Stimulated activated CD8-positive, alpha-beta memory T cell treated with anti-CD3 and anti-CD28 coated beads, Interleukin-4, amount 100 ng/mL, for 24 hours (primary cell): ENCODE measurements around the gene RNF10.
"Not testable (repeated sequence)": the region's sequence is repeated elsewhere in the genome, so short reads cannot be mapped to it uniquely, and the experiment has no call there.

Experiments
- DNase-seq: peaks from one replicate; pipeline ENCODE4 v3.0.0-alpha.2; 2020; ENCODE audit warnings: low read depth

Gene RNF10

DNA sequence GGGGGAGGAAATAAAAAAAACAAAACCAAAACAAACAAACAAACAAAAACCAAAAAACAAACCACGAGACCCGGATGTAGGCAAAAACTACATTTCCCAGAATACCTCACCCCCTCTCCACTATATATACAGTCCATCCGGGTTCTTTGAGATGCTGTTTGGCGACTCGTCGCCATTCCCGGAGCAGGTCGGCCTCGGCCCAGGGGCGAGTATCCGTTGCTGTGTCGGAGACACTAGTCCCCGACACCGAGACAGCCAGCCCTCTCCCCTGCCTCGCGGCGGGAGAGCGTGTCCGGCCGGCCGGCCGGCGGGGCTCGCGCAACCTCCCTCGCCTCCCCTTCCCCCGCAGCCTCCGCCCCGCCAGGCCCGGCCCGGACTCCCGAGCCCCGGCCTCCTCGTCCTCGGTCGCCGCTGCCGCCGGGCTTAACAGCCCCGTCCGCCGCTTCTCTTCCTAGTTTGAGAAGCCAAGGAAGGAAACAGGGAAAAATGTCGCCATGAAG, at the start of gene RNF10:
Gene RNF10 (plus strand): TSS at position 154 of the 500 bp plus-strand sequence. CDS start 456 bp downstream, outside the sequence.
- peak; percentile 44 for DNase-seq

DNA sequence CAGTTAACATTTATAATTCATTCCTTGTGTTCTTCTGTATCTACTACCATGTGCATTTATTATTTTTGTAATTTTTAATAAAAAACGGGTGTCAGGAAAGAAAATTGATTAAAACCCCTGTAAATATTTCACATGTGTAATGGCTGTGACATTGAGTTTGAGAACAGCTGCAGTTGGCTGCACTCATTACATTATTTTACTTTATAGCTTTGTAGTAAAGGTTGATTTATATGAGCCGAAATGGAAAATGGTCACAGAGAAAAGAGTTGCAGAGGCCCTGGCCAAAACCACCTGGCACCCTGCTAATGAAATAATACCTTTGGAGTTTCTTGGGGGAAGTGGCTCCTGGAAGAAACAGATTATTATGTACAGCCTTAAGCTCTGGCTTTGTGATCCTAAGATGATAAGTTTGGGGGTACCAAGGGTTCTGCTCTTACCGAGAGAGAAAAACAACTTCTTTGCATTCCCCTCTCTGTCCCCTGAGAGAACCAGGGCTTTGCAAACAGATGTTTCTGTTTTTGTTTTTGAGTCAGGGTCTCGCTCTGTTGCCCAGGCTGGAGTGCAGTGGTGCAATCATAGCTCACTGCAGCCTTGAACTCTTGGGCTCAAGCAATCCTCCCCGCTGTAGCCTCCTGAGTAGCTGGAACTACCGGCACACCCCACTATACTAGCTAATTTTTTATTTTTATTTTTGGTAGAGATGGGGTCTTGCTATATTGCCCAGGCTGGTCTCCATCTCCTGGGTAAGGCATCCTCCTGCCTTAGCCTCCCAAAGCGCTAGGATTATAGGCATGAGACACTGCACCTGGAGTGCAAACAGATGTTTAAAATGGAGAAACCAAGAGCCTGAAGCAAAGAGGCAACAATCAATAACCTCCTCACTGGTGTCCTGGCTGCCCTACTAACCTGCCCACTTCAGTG, 47.9 kb upstream of the RNF10 start:
- DNase-seq: no peak

DNA sequence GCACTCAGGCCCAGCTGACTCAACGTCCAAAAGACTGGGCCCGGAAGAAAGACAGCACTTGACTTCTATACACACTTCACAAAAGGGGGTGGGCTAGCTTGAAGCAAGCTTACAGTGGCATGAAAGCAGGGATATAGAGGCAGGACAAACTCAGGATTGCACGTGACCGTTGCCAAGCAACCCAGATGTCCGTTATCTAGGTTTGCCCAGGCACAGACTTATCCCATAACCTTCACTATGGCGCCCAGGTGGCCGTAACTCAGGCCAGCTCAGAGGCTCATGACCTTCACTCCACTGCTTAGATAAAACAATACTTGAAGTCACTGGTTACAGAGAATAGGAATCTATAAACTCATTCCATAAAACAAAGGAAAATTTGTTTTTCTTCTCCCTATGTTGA, 46.6 kb upstream of the RNF10 start:
- not testable (repeated sequence) for DNase-seq

DNA sequence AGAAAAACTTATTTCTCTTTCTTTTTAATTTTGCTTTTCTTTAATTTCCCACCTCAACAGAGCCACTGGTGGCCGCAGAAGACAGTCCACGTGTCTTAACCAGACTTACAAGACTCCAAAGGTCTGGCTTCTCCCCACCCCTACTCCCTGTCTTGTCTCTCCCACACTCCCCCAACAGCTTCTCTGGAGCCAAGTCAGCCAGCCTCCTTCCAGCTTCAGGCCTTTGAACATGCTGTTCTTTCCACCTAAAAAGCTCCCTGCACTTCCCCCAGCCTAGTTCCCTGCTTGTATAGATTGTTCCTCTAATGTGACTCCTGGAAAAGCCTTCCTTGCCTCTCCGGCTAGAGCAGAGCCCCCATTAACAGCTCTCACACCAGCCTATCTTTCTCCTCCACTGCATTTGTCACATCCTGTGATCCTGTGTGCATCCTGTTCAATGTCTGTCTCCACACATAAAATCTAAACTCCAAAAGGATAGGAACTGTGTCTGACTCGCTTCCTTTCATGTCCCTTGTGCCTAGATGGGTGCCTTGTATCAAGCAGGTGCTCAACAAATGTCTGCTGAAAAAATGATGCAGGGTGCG, 46.0 kb upstream of the RNF10 start:
- DNase-seq: no peak

DNA sequence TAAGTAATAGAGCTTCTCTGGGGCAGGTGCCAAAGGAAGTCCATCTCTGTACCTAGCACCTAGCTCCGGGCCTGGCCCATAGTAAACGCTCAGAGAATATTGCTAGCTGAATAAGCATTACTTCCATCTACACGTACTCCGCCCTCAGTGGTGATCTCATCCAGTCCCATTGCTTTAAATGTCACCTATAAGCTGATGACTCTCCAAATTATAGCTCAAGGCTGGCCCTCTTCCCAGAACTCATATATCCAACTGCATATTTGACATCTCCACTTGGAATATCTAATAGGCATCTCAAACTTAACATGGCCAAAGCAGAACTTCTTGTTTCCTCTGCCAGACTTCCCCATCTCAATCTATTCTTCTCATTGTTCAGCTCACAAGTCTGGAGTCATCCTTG, 45.1 kb upstream of the RNF10 start:
- no peak for DNase-seq

DNA sequence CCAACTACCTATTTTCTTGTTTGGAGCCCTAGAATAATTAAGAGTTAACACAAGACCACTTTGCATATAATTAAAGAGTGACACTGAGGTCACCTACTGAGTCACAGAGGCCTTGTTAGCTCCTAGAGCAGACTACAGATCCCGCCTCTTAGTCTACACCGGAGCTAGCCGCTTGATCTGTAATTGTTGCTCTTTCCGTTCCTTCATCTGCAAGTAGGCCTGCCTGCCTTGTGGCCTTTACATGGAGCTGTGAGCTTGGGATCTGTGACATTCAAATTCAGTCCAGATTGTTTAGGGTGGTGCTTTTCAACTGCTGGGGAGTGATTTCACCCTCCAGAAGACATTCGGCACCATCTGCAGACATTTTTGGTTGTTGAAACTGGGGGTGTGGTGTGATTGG, 43.8 kb upstream of the RNF10 start:
- DNase-seq: no peak

DNA sequence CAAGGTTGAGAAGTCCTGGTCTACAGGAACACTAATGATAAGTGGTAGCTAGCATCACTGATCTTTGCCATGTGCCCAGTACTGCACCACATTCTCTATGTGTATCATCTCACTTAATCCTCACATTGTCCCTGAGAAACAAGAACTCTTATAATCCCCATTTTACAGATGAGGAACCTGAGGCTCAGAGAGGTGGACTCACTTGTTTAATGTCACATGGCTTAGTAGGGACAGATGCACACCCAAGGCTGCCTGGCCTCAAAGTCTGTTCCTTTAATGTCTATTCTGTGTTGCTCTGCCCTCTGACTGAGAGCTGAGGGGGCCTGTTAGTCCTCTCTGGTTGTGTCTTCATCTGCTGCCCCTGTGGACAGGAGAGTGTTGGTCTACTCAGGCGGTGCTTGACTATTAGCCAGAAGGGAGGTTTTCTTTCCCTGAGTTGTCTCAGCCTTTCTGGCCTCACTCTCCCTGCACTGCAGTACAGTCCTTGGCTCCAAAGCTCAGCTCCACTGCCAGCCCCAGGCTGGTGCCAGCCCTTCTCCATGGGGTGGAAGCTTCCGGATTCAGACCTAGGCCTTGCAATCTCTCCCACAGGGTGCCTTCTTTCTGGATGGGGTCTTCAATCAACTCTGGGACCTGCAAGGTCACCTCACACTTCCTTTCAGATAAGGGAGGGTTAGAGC, 43.2 kb upstream of the RNF10 start:
- DNase-seq: no peak

DNA sequence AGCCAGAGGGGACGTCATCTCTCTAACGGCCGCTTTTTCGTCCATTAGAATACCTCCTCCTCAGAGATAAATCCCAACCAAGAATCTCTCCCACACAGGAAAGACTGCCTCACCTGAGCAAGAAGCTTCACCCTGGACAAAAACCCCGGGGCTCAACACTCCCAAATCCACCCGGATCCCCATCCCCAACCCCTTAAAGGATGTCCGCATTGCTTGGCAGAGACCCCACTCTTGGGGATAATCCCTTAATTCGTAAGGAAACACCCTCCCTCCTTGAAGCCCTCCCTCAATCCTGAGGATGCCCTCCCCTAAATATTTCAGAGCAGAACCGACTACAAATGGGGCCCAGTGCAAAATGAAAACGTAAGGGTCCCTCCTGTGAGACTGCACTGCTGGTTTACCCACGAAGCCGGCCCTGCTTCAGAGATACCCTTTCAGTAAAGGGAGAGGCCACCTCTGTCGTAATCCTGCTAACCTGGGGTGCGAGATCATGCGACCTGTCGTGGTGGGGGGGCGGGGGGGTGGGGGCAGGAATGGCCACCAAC, 38.9 kb upstream of the RNF10 start:
- DNase-seq: no peak

DNA sequence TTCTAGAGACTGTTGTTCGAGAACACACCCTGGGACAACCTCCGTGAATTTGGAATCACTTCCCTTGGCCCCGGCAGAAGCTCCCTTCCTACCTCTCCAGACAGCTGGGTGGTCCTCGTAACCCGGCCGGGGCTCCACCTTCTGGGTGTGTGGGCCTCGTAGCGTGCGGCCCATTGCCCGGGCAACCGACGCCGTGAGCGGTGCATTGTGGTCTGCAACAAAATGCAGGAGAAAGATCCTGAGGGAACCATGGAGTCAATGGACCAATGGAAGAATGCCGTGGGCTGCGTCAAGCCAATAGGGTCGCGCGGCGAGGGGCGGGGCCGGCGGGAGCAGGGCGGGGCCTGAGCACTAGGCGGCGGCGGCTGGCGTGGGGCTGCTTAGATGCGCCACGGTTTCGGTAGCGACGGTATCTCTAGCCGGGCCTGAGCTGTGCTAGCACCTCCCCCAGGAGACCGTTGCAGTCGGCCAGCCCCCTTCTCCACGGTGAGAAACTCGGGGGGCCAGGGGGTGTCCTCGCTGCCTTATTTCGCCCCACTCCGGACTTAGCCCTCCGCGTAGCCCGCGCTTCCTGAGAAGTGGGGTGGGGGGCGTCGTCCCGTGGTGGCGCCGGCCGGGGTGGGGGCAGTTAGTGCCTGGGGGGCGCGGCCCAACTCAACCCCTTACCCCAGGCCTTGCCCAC, 38.3 kb upstream of the RNF10 start, which contains the start of gene DYNLL1:
Gene DYNLL1 (plus strand): TSS at position 383 of the 682 bp plus-strand sequence. CDS start 309 bp downstream, outside the sequence.
- peak; percentile 98 for DNase-seq

DNA sequence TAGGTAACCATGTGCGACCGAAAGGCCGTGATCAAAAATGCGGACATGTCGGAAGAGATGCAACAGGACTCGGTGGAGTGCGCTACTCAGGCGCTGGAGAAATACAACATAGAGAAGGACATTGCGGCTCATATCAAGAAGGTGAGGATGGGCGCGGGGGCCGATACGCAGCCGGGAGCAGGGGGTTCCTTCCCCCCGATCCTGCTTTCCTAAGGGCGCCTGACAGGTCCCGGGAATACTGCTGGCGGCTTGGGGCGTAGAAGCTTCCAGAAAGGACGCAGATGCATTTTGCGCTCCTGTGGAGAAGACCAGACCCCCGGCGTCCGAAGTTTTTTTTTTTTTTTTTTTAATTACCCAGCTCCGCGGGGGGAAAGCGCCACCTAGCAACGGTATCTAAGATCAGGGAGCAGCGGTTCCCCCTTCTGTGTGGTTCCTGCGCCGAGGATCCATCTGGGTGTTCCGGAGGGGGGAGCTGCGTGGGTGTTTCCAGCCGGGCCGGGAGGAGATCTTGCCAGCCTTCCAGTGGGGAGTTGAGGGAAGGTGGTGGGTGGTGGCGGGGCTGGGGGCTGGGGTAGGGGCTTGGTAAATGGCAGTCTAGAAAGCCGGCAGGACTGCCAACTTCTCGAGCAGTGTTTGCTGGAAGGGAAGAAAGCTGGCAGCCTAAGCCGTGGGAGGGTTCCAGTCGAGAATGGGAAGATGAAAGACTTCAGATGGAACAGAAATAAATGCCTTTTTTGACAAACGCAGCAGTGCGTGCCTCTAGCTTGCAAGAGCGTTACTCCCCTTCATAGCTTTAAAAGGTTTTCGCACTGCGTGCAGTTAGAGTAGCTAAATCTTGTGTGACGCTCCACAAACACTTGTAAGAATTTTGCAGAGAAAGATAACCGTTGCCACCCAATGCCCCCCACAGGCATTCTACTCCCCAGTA, 37.5 kb upstream of the RNF10 start:
- DNase-seq: peak; percentile 47

DNA sequence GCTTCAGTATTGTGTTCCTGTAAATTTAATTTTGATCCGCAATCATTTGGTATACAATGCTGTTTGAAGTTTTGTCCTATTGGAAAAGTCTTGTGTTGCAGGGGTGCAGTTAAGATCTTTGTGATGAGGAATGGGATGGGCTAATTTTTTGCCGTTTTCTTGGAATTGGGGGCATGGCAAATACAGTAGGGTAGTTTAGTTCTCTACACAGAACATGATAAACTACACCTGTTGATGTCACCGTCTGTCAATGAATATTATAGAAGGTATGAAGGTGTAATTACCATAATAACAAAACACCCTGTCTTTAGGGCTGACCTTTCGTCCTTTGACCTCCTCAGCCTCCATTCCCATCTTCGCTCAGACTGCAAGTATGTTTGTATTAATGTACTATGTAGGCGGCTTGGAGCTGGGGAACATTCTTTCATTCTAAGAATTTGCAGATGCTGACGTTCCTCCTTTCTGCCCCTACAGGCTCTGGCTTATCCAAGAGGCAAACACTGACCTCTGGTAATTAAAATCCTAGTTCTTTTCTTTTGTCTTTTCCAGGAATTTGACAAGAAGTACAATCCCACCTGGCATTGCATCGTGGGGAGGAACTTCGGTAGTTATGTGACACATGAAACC, 36.5 kb upstream of the RNF10 start:
- DNase-seq: no peak

DNA sequence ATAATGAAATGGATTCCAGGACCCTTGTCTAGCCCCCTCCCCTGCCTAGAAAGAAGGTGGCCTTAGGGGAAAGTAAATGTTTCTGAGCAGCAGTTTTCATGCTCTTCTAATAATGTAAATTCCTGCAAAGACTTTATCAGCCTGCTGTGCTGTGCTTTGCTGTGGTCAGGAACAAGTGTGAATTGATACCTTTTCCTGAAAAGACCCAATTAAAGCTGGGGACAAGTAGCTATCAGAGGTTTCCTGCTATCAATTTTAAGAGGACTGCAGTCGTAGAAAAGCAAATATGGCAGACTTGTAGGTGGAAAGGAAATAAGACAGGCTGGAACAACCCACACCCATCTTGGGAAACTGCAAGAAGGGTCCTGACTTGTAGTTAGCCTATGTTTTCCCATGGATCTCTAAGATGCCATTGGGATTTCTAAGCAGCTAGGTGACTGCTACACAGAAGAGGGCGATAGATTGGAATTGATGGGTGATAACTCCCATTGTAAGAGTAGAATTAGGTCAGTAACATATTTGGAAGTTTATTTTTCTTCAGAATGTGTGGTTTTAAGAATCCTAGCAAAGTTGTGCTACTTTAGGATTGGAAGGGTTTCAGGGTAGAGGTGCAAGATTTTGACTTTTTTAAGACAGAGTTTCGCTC, 35.2 kb upstream of the RNF10 start:
- no peak for DNase-seq

DNA sequence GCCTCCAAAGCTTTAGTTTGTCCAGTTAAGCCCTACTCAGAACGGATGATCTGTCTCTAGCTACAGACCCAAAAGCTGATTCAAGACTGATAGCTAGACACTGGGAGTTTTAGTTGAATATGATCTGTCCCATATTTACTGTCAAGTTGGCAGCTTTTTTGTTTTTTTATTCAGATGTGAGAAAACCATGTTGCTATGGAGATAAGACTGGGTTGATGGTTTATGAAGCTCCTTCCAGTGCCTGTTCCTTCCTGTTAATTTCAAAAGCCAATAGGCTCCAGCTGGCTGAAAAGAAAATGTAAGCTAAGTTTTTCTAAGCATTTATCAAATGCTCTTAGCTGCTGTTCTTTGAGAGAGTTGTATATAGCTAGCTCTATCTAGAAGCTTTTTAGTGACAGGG, 33.6 kb upstream of the RNF10 start:
- DNase-seq: no peak

DNA sequence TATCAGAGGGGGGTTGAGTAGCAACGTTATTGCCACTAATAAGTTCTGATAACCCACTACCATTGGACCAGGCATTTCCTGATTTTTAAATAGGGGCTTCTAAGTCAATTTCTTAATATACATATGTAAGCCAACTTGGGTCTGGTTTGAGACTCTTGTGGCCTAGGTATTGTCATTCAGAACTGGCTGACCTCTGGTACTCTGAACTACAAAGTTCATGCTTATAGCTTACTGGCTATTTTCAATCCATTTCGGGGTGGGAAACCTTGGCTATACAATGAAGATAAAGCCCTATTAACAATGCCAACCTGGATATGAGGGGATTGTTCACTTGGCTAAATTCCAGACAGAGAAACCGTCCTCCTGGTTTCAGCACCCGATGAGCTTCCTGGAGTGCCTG, 29.6 kb upstream of the RNF10 start:
- no peak for DNase-seq

DNA sequence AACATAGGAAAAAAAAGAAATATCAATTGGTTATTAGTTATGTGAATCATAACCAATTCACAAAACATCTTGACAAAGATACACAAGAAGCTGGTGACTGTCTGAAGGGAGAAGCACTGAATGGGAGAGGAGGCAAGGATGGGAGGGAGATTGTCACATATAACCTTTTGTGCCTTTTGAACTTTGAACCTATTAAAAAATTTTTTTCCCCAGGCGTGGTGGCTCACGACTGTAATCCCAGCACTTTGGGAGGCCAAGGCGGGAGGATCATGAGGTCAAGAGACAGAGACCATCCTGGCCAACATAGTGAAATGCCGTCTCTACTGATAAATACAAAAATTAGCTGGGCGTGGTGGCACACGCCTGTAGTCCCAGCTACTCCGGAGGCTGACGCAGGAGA, 25.6 kb upstream of the RNF10 start:
- no peak for DNase-seq

DNA sequence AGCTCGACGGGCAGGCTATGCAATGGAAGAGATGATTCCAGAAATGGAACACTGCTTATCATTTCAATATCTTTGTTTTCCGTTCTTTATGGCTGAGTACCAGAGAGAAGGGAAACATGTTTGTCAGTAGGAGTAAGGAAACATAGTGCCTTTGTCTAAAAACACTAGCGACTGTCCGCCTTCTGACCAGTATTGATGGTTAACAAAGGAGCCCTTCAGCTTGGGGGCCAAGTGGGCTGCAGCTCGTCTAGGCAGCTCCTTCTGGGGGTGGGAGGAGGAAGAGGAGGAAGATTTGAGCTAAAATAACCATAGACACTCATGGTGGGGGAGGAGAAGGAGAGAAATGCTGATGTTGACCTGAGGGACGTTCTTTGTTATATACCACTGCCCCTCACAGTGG, 20.2 kb upstream of the RNF10 start:
- no peak for DNase-seq

DNA sequence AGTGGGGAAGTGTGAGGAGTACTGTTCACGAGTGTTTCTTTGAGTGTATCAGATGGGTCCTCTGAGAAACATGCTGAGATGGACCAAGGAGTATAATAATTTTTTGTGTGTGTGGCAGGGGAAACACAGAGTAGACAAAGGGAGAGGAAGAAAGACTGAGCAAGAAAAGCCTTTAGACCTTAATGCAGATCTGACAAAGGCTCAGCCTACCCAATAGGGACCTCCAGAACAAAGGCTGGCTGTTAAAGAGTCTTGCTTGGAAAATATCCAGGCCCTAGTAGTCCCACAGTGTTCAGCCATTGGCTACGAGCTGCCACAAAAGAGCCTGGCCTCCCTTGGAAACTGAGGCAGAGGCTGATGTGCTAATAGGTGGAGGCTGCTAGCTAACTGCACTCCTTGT, 18.7 kb upstream of the RNF10 start:
- DNase-seq: no peak

DNA sequence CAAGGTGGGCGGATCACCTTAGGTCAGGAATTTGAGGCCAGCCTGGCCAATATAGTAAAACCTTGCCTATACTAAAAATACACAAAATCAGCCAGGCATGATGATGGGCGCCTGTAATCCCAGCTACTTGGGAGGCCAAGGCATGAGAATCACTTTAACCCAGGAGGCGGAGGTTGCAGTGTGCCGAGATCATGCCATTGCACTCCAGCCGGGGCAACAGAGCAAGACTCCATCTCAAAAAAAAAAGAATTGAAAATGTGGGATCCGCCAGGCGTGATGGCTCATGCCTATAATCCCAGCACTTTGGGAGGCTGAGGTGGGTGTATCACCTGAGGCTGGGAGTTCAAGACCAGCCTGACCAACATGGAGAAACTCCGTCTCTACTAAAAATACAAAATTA, 14.8 kb upstream of the RNF10 start:
- DNase-seq: not testable (repeated sequence)

DNA sequence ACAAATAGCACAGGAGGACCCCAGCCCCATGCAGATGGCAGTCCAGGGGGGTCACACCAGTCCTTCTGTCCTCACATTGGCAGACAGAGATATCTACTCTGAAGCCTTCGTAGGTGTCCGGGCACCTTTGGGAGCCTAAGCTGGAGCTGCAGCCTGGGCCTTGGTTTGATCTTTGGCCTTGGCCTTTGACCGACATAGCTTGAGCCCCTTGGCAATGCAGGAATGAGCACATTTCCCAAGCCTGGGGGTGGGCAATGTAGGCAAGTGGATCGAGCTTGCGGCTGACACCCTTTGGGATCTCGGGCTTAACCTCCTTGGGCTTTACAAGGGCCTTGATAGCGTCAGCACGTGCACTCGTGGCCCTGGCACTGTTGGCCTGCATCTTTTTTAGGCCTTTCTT, 11.6 kb upstream of the RNF10 start:
- no peak for DNase-seq
